Measurements from ENCODE around the gene FBLN1.

GRCh38 chr22:45589556-45589955 lies 86.9 kb downstream of the FBLN1 start:
- TF ChIP-seq EZH2phosphoT487 (IDR thresholded peaks at IDR 0.05; ENCODE audit: insufficient read depth, low read depth), result no peak
- TF ChIP-seq EZH2 (IDR thresholded peaks at IDR 0.05; ENCODE audit: insufficient read depth, poor library complexity, severe bottlenecking), result no peak

Measured in GM23248 (cell line).